ENCODE measurements around the gene LRRC18.

LRRC18 gene

GRCh38 chr10:48946332-48946731 is 6.7 kb upstream of the LRRC18 start:
- TF ChIP-seq, protein P1, sequence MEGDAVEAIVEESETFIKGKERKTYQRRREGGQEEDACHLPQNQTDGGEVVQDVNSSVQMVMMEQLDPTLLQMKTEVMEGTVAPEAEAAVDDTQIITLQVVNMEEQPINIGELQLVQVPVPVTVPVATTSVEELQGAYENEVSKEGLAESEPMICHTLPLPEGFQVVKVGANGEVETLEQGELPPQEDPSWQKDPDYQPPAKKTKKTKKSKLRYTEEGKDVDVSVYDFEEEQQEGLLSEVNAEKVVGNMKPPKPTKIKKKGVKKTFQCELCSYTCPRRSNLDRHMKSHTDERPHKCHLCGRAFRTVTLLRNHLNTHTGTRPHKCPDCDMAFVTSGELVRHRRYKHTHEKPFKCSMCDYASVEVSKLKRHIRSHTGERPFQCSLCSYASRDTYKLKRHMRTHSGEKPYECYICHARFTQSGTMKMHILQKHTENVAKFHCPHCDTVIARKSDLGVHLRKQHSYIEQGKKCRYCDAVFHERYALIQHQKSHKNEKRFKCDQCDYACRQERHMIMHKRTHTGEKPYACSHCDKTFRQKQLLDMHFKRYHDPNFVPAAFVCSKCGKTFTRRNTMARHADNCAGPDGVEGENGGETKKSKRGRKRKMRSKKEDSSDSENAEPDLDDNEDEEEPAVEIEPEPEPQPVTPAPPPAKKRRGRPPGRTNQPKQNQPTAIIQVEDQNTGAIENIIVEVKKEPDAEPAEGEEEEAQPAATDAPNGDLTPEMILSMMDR (conservative IDR thresholded peaks at IDR 0.05): no peak
- no peak overlapping the region for H3K27ac ChIP-seq

- H3K27ac ChIP-seq: peak overlapping the region; percentile 6; the same call in 1 of the 2 replicates
- TF ChIP-seq, protein P1 (conservative IDR thresholded peaks at IDR 0.05): no peak
Observed at GRCh38 chr10:48945441-48946130, 5.9 kb upstream of the LRRC18 start.

DNA sequence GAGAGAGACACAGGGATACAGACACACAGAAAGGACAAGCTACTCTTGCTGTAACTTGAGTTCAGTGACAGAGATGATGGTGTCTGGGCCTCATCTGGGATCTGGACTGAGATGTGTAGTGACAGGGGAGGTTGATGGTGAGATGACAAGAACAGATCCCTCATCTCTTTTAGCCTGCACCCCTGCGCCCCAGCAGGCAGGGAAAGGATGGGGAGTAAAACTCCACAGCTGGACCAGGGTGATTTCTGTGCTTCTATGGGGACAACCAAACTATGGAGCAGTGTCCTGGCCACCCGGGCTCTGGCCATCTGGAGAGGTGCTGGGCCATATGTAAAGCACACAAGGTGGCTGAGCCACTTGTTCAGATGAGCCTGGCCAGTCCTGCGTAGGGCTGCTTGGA is 4.5 kb upstream of the LRRC18 start:
- no peak overlapping the region for H3K27ac ChIP-seq
- TF ChIP-seq, protein P1 (conservative IDR thresholded peaks at IDR 0.05): no peak

DNA sequence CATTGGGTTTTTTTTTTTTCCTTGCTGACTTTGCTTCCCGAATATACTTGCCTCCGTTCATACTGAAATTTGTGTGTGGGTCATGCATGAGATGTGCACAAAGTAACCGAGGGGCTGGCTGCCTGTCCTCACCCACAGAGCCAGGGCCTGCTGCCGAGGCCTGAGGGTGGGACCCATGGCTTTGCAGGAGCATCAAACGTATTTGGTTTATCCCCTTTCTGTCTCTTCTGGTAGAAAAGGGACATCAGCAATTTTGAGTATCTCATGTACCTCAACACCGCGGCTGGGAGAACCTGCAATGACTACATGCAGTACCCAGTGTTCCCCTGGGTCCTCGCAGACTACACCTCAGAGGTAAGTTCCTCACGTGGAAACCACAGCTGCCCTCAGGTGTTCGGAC is 3.5 kb upstream of the LRRC18 start:
- TF ChIP-seq, protein P1 (conservative IDR thresholded peaks at IDR 0.05): no peak
- H3K27ac ChIP-seq: no peak overlapping the region

- TF ChIP-seq, protein P1 (conservative IDR thresholded peaks at IDR 0.05): no peak
- H3K27ac ChIP-seq: no peak overlapping the region
Observed at GRCh38 chr10:48941427-48942075, 1.9 kb upstream of the LRRC18 start.

GRCh38 chr10:48940958-48941357 is 1.3 kb upstream of the LRRC18 start:
- TF ChIP-seq, protein P1 (conservative IDR thresholded peaks at IDR 0.05): no peak
- no peak overlapping the region for H3K27ac ChIP-seq

DNA sequence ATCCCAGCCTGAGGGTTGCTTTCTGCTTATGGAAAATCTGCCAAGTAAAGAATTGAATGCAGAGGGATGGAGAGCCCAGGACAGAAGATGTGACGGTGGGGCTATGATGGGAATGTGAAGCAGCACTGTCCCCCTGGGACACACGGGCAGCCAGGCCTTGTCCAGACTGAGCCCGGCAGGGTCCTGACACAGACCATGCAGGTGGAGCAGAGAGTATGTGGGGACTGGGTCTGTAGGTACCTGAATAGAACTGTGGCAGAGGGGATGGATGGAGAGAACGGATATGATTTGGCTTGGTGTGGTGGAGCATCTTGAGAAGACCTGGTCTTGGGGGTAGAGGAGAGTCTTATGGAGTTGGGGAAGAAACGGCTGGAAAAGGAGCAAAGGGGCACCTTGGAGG is 732 bp upstream of the LRRC18 start:
- TF ChIP-seq, protein P1 (conservative IDR thresholded peaks at IDR 0.05): no peak
- no peak overlapping the region for H3K27ac ChIP-seq
